MM.1S (cell line): ENCODE data around the gene CDO1.

ENCODE experiments used
- CTCF ChIP-seq: fragments of 300-600 bp; sonication (generic); IDR thresholded peaks from 2 replicates; pipeline ENCODE4 v1.5.1; 2016; ENCODE audit warnings: antibody characterized with exemption, low read length, mixed read lengths
- EZH2 ChIP-seq: fragments of 300-600 bp; sonication (generic); optimal IDR thresholded peaks from 2 replicates; pipeline ENCODE3; 2017; ENCODE audit warnings: low read depth, mild to moderate bottlenecking, antibody characterized with exemption, low read length, mixed read lengths

GRCh38 chr5:115818821-115819220 is 2.4 kb upstream of the CDO1 start:
- TF ChIP-seq EZH2 = no peak
- TF ChIP-seq CTCF = no peak
